Stromal cell of bone marrow (primary cell): ENCODE measurements around the gene BICD1.
"Not testable (repeated sequence)": the region's sequence is repeated elsewhere in the genome, so short reads cannot be mapped to it uniquely, and the experiment has no call there.

Experiments used
- DNase-seq: peaks from one replicate; pipeline ENCODE4 v3.0.0-alpha.2; 2012; ENCODE audit warnings: low read depth

Gene BICD1

GRCh38 chr12:32196250-32197198 lies 89.9 kb downstream of the BICD1 start:
- no peak for DNase-seq

GRCh38 chr12:32197421-32197820 lies 90.8 kb downstream of the BICD1 start:
- DNase-seq = no peak

- DNase-seq = peak; percentile 15
These were observed 91.9 kb downstream of the BICD1 start for GRCh38 chr12:32198555-32198954.

- no peak for DNase-seq
These were observed 94.4 kb downstream of the BICD1 start for GRCh38 chr12:32201096-32201495.

- DNase-seq = no peak
These were observed 95.3 kb downstream of the BICD1 start for GRCh38 chr12:32201976-32202375.

GRCh38 chr12:32205731-32206130 lies 99.1 kb downstream of the BICD1 start:
- DNase-seq = no peak

- no peak for DNase-seq
These were observed 101.7 kb downstream of the BICD1 start for GRCh38 chr12:32208355-32208754.

- no peak for DNase-seq
These were observed 104.6 kb downstream of the BICD1 start for GRCh38 chr12:32211066-32211899.

- no peak for DNase-seq
These were observed 105.2 kb downstream of the BICD1 start for GRCh38 chr12:32211900-32212156.

GRCh38 chr12:32214723-32215122 lies 108.1 kb downstream of the BICD1 start:
- no peak for DNase-seq

- DNase-seq = no peak
These were observed 111.0 kb downstream of the BICD1 start for GRCh38 chr12:32217354-32218310.

GRCh38 chr12:32223941-32224340 lies 117.3 kb downstream of the BICD1 start:
- no peak for DNase-seq

GRCh38 chr12:32226768-32227167 lies 120.1 kb downstream of the BICD1 start:
- DNase-seq = no peak

GRCh38 chr12:32229971-32230612 lies 123.4 kb downstream of the BICD1 start:
- DNase-seq = no peak

- no peak for DNase-seq
These were observed 124.0 kb downstream of the BICD1 start for GRCh38 chr12:32230613-32230993.

GRCh38 chr12:32231361-32231760 lies 124.7 kb downstream of the BICD1 start:
- not testable (repeated sequence) for DNase-seq

- DNase-seq = no peak
These were observed 126.9 kb downstream of the BICD1 start for GRCh38 chr12:32233568-32233967.

- no peak for DNase-seq
These were observed 128.6 kb downstream of the BICD1 start for GRCh38 chr12:32235251-32235650.

- DNase-seq = no peak
These were observed 133.5 kb downstream of the BICD1 start for GRCh38 chr12:32240162-32240561.

GRCh38 chr12:32240831-32241230 lies 134.2 kb downstream of the BICD1 start:
- no peak for DNase-seq

- no peak for DNase-seq
These were observed 136.0 kb downstream of the BICD1 start for GRCh38 chr12:32242641-32243040.
